Ascending aorta (tissue), 2 donors: ENCODE measurements around the gene BIRC7. TPM values are rescaled to one million over a fixed set of nuclear protein-coding genes. Genes with fewer than 3 reads are reported as not detected.

ENCODE experiments used
- DNase-seq, 2 donors: peaks; one replicate each; pipeline ENCODE4 v3.0.0-alpha.2; 2019; ENCODE audit warnings: low spot score in 2 of 2
- H3K27ac ChIP-seq, 2 donors: fragments of 200-600 bp; sonication (generic); one replicate each; pipeline ENCODE4 v1.5.1; 2016 to 2017; ENCODE audit warnings: mild to moderate bottlenecking in 1 of 2
- H3K27me3 ChIP-seq: fragments of 200-600 bp; sonication (generic); one replicate; pipeline ENCODE4 v1.5.1; 2017
- H3K36me3 ChIP-seq, 2 donors: fragments of 200-600 bp; sonication (generic); one replicate each; pipeline ENCODE4 v1.5.1; 2016
- H3K4me1 ChIP-seq, 2 donors: fragments of 200-600 bp; sonication (generic); one replicate each; pipeline ENCODE4 v1.5.1; 2016 to 2017; ENCODE audit warnings: mild to moderate bottlenecking in 1 of 2
- H3K4me3 ChIP-seq, 2 donors: fragments of 200-600 bp; sonication (generic); one replicate each; pipeline ENCODE4 v1.5.1; 2016 to 2017; ENCODE audit warnings: mild to moderate bottlenecking in 1 of 2
- H3K9me3 ChIP-seq, 2 donors: fragments of 200-600 bp; sonication (generic); one replicate each; pipeline ENCODE4 v1.5.1; 2016
- CTCF ChIP-seq, 3 experiments: fragments of 200-600 bp in 2 of 3; fragments of 450-650 bp in 1 of 3; sonication (generic) in 2 of 3; IDR thresholded peaks; one replicate each; pipeline ENCODE4 v1.5.1; 2016 to 2019; ENCODE audit warnings: antibody characterized with exemption in 3 of 3, mild to moderate bottlenecking in 1 of 3, moderate library complexity in 1 of 3
- intact Hi-C: fragments of 100-400 bp; cut with DNase I; formaldehyde crosslinking; loops from one replicate; pipeline ENCODE4 v1.15.1; 2023
- total RNA-seq: library from RNA; depleted of rRNA; stranded (reverse); fragments of >200 nt; gene quantifications from one replicate; pipeline ENCODE4 v1.1.0, GENCODE V29; 2016

BIRC7 gene
- total RNA-seq, 1 donor from 2014 or later = not detected

DNA sequence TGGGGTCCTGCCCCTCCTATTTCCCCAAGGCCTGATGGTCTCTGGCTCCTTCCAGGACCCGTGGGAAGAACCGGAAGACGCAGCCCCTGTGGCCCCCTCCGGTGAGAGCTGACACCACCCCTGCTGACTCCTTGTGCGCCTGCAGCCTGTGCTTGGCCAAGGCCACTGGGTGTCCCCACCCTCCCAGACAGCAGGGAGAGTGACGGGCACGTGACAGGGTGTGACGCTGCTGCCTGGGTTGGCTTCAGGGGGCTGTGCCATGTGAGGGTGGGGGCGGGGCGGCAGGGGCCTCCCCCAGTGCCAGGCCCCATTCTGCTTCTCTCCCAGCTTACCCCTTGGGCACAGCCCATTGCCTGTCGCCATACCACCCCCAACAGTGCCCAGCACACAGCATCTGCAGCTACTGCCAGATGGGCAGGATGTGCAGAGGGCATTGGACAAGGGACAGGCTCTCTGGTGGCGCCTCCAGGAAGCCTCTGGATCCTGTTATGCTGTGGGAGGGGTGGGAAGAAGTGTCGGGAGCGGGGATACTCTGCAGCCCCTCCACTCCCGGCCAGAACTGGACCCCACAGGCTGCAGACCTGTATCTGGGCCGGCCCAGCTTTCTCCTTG lies 2.9 kb downstream of the BIRC7 start:
- DNase-seq = no peak
- no peaks in the 10 kb centered on the region for H3K9me3 ChIP-seq
- no peak for TF ChIP-seq CTCF (IDR thresholded peaks at IDR 0.05)
- peaks cover under 1% of the 10 kb centered on the region for H3K27me3 ChIP-seq
- H3K4me3 ChIP-seq = no peak overlapping the region
- H3K27ac ChIP-seq = no peak overlapping the region
- no peaks in the 10 kb centered on the region for H3K4me1 ChIP-seq
- intact Hi-C loops = no loop called here
- H3K36me3 ChIP-seq = no peaks in the 10 kb centered on the region

GRCh38 chr20:63239431-63239830 lies 3.7 kb downstream of the BIRC7 start:
- TF ChIP-seq CTCF (IDR thresholded peaks at IDR 0.05) = no peak
- Histone ChIP-seq H3K4me3 (no peak overlapping the region), H3K4me1 (no peaks in the 10 kb centered on the region), H3K9me3 (no peaks in the 10 kb centered on the region), H3K36me3 (no peaks in the 10 kb centered on the region), H3K27me3 (no peaks in the 10 kb centered on the region), H3K27ac (no peak overlapping the region)
- no peak for DNase-seq
- intact Hi-C loops = no loop called here

GRCh38 chr20:63240004-63240403 lies 4.3 kb downstream of the BIRC7 start:
- Histone ChIP-seq H3K27me3 (no peaks in the 10 kb centered on the region), H3K4me1 (no peaks in the 10 kb centered on the region), H3K36me3 (no peaks in the 10 kb centered on the region), H3K9me3 (no peaks in the 10 kb centered on the region), H3K4me3 (no peak overlapping the region), H3K27ac (no peak overlapping the region)
- intact Hi-C loops = no loop called here
- no peak for TF ChIP-seq CTCF (IDR thresholded peaks at IDR 0.05)
- no peak for DNase-seq

GRCh38 chr20:63241272-63241671 lies 5.6 kb downstream of the BIRC7 start:
- DNase-seq = no peak
- no peaks in the 10 kb centered on the region for H3K4me1 ChIP-seq
- H3K9me3 ChIP-seq = no peaks in the 10 kb centered on the region
- no peak for TF ChIP-seq CTCF (IDR thresholded peaks at IDR 0.05)
- no peaks in the 10 kb centered on the region for H3K27me3 ChIP-seq
- intact Hi-C loops = no loop called here
- no peak overlapping the region for H3K4me3 ChIP-seq
- no peaks in the 10 kb centered on the region for H3K36me3 ChIP-seq
- H3K27ac ChIP-seq = no peak overlapping the region

DNA sequence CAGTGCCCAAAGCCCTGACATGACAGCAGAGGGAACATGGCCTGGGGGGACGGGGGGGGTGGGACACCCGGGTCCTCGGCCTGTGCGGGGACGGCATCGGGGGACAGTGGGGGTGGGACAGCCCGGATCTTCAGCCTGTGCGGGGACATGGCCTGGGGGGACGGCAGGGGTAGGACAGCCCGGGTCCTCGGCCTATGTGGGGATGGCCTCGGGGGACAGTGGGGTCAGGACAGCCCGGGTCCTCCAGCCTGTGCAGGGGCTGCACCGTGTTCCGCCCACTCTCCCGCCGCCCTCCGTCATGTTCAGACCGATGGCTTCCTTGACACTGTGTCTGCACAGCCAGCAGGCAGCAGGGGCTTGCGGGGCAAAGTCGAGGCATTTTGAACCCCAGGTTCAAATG lies 7.0 kb downstream of the BIRC7 start:
- Histone ChIP-seq H3K27me3 (no peaks in the 10 kb centered on the region), H3K4me1 (no peaks in the 10 kb centered on the region), H3K36me3 (no peaks in the 10 kb centered on the region), H3K27ac (no peak overlapping the region), H3K4me3 (no peak overlapping the region), H3K9me3 (no peaks in the 10 kb centered on the region)
- no peak for DNase-seq
- intact Hi-C loops = no loop called here
- TF ChIP-seq CTCF (IDR thresholded peaks at IDR 0.05) = no peak
